ENCODE measurements around the gene THAP9. TPM values are rescaled to one million over a fixed set of nuclear protein-coding genes. Genes with fewer than 3 reads are reported as not detected.

THAP9 gene
- total RNA-seq, 1 experiment from 2014 or later = 3.5 TPM

DNA sequence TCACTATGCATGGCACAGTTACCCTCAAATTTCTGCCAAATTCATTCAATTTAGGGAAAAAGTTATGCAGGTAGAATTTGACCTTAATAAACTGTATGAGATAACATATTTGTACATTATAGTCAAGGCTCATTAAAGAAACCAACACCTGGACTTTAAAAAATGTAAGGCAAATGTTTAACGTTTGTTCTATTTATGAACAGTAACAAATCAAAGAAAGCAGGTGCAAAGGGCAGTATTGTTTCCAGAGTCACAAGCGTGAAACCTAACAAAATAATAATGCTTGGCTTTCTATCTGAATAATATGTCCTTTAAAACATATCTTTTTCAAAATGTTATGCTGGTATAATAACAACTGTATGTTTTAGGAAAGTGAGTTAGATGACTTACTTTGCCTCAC is 68.9 kb downstream of the THAP9 start:
- no peaks in the 10 kb centered on the region for H3K9me3 ChIP-seq (ENCODE audit: insufficient read depth, low read depth)

More for the DNA sequence above, 68.9 kb downstream of the THAP9 start:
- Histone ChIP-seq H3K4me2 (no peak overlapping the region), H3K4me1 (replicated peaks; ENCODE audit: insufficient read depth) (no peaks in the 10 kb centered on the region), H3K27me3 (ENCODE audit: insufficient read depth, low read depth) (no peaks in the 10 kb centered on the region), H3K9me2 (ENCODE audit: insufficient read depth) (no peaks in the 10 kb centered on the region), H2AFZ (no peak overlapping the region), H4K20me1 (ENCODE audit: insufficient read depth) (no peaks in the 10 kb centered on the region), H3K36me3 (ENCODE audit: low read depth) (0 out of 2 replicates have a peak, but pooled peaks cover 6% of the 10 kb centered on the region), H3F3A (ENCODE audit: insufficient read depth, low read depth) (no peaks in the 10 kb centered on the region), H3K27ac (no peak overlapping the region), H3K4me3 (no peak overlapping the region), H3K79me2 (ENCODE audit: low read depth) (no peaks in the 10 kb centered on the region)
- POLR2A ChIA-PET (ENCODE audit: unreplicated experiment) = no interaction called here
- intact Hi-C loops (cut with micrococcal nuclease; ENCODE audit: unreplicated experiment) = no loop called here
- CTCF ChIA-PET = no interaction called here
- BruUV-seq (replicated peaks) = no TSS peak
- no peak for TF ChIP-seq EZH2 (IDR thresholded peaks at IDR 0.05; ENCODE audit: low read depth)
- TF ChIP-seq, protein P1, sequence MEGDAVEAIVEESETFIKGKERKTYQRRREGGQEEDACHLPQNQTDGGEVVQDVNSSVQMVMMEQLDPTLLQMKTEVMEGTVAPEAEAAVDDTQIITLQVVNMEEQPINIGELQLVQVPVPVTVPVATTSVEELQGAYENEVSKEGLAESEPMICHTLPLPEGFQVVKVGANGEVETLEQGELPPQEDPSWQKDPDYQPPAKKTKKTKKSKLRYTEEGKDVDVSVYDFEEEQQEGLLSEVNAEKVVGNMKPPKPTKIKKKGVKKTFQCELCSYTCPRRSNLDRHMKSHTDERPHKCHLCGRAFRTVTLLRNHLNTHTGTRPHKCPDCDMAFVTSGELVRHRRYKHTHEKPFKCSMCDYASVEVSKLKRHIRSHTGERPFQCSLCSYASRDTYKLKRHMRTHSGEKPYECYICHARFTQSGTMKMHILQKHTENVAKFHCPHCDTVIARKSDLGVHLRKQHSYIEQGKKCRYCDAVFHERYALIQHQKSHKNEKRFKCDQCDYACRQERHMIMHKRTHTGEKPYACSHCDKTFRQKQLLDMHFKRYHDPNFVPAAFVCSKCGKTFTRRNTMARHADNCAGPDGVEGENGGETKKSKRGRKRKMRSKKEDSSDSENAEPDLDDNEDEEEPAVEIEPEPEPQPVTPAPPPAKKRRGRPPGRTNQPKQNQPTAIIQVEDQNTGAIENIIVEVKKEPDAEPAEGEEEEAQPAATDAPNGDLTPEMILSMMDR (conservative IDR thresholded peaks at IDR 0.05) = no peak
- DNase-seq = no peak

Other genes starting within 250 kb of the THAP9 start
- 34.3 and 41.1 TPM in 2 replicates for gene SCD5, start 101.9 kb upstream of the THAP9 start, total RNA-seq (2021)
- gene SEC31A, start 9.6 kb upstream of the THAP9 start, total RNA-seq (2021) = 69.0 and 95.5 TPM in 2 replicates
- gene LIN54, start 110.1 kb downstream of the THAP9 start, total RNA-seq (2021) = 8.5 and 13.1 TPM in 2 replicates
- gene COPS4, start 134.4 kb downstream of the THAP9 start, total RNA-seq (2021) = 15.4 and 17.1 TPM in 2 replicates
- 39.0 and 52.7 TPM in 2 replicates for gene PLAC8, start 214.0 kb downstream of the THAP9 start, total RNA-seq (2021)